GM21737 (cell line): Measurements from ENCODE around the gene DTWD2.

Experiments
- ATAC-seq: cut with Tn5 transposase; IDR thresholded peaks from one replicate; pipeline ENCODE4 v1.9.1; 2021; ENCODE audit warnings: mild to moderate bottlenecking, moderate library complexity; ENCODE audit not compliant: unreplicated experiment

DTWD2 gene

GRCh38 chr5:118987988-118988865 lies at the start of gene DTWD2:
Gene DTWD2 (minus strand): TSS chr5:118988547. CDS start chr5:118988511, 36 bp downstream.
- peak; percentile 95 for ATAC-seq

- no peak for ATAC-seq
Observed at GRCh38 chr5:119037496-119038215, 49.3 kb upstream of the DTWD2 start.

GRCh38 chr5:119036101-119036762 lies 47.9 kb upstream of the DTWD2 start:
- no peak for ATAC-seq

- ATAC-seq = no peak
Observed at GRCh38 chr5:119033135-119033534, 44.8 kb upstream of the DTWD2 start.

- ATAC-seq = peak; percentile 38
Observed at GRCh38 chr5:119032656-119033055, 44.3 kb upstream of the DTWD2 start.

GRCh38 chr5:119031905-119032304 lies 43.6 kb upstream of the DTWD2 start:
- ATAC-seq = peak; percentile 60

- ATAC-seq = peak; percentile 80
Observed at GRCh38 chr5:119031011-119031886, 42.9 kb upstream of the DTWD2 start.

GRCh38 chr5:119028575-119028974 lies 40.2 kb upstream of the DTWD2 start:
- no peak for ATAC-seq

- ATAC-seq = no peak
Observed at GRCh38 chr5:119022773-119023172, 34.4 kb upstream of the DTWD2 start.

- ATAC-seq = peak; percentile 70
Observed at GRCh38 chr5:119022017-119022745, 33.8 kb upstream of the DTWD2 start.

GRCh38 chr5:119021149-119021732 lies 32.9 kb upstream of the DTWD2 start:
- ATAC-seq = peak; percentile 21

GRCh38 chr5:119019949-119020348 lies 31.6 kb upstream of the DTWD2 start:
- no peak for ATAC-seq

GRCh38 chr5:119019501-119019900 lies 31.2 kb upstream of the DTWD2 start:
- no peak for ATAC-seq

- no peak for ATAC-seq
Observed at GRCh38 chr5:119017994-119018393, 29.6 kb upstream of the DTWD2 start.

GRCh38 chr5:119016125-119016774 lies 27.9 kb upstream of the DTWD2 start:
- ATAC-seq = peak; percentile 63

GRCh38 chr5:119011186-119011585 lies 22.8 kb upstream of the DTWD2 start:
- ATAC-seq = no peak

GRCh38 chr5:119010206-119010605 lies 21.9 kb upstream of the DTWD2 start:
- no peak for ATAC-seq

- no peak for ATAC-seq
Observed at GRCh38 chr5:119009131-119009530, 20.8 kb upstream of the DTWD2 start.

- ATAC-seq = no peak
Observed at GRCh38 chr5:118999696-119000095, 11.3 kb upstream of the DTWD2 start.
